GM18502 (cell line): ENCODE results near the gene RGS21.
"Not testable (repeated sequence)": the region's sequence is repeated elsewhere in the genome, so short reads cannot be mapped to it uniquely, and the experiment has no call there.

Experiments
- ATAC-seq: cut with Tn5 transposase; IDR thresholded peaks from one replicate; pipeline ENCODE4 v1.9.1; 2021; ENCODE audit warnings: mild to moderate bottlenecking; ENCODE audit not compliant: unreplicated experiment, poor library complexity

RGS21 gene

GRCh38 chr1:192316942-192317450 lies at the start of gene RGS21:
RGS21 (plus strand) TSS chr1:192316992; CDS start chr1:192343037, 26,045 bp downstream.
- ATAC-seq: no peak

- ATAC-seq: no peak
These were observed 48.2 kb upstream of the RGS21 start for GRCh38 chr1:192268468-192269052.

- no peak for ATAC-seq
These were observed 46.4 kb upstream of the RGS21 start for GRCh38 chr1:192270398-192270797.

GRCh38 chr1:192272732-192273131 lies 44.1 kb upstream of the RGS21 start:
- ATAC-seq: no peak

- no peak for ATAC-seq
These were observed 42.2 kb upstream of the RGS21 start for GRCh38 chr1:192274588-192274987.

GRCh38 chr1:192277635-192278034 lies 39.2 kb upstream of the RGS21 start:
- ATAC-seq: no peak

GRCh38 chr1:192284927-192285326 lies 31.9 kb upstream of the RGS21 start:
- ATAC-seq: peak; percentile 51

- no peak for ATAC-seq
These were observed 13.8 kb upstream of the RGS21 start for GRCh38 chr1:192303029-192303428.

GRCh38 chr1:192308314-192308713 lies 8.5 kb upstream of the RGS21 start:
- not testable (repeated sequence) for ATAC-seq

- ATAC-seq: no peak
These were observed 5.5 kb upstream of the RGS21 start for GRCh38 chr1:192311281-192311680.

- no peak for ATAC-seq
These were observed 11.2 kb downstream of the RGS21 start for GRCh38 chr1:192327997-192328396.

GRCh38 chr1:192342842-192343241 lies 26.1 kb downstream of the RGS21 start:
- ATAC-seq: no peak

GRCh38 chr1:192343344-192343743 lies 26.6 kb downstream of the RGS21 start:
- no peak for ATAC-seq

- ATAC-seq: no peak
These were observed 32.5 kb downstream of the RGS21 start for GRCh38 chr1:192349314-192349713.

GRCh38 chr1:192350356-192350755 lies 33.6 kb downstream of the RGS21 start:
- no peak for ATAC-seq

GRCh38 chr1:192351550-192351949 lies 34.8 kb downstream of the RGS21 start:
- no peak for ATAC-seq

- no peak for ATAC-seq
These were observed 41.1 kb downstream of the RGS21 start for GRCh38 chr1:192357924-192358323.

- ATAC-seq: no peak
These were observed 41.6 kb downstream of the RGS21 start for GRCh38 chr1:192358402-192358801.

GRCh38 chr1:192358822-192359221 lies 42.0 kb downstream of the RGS21 start:
- ATAC-seq: no peak

GRCh38 chr1:192363177-192363576 lies 46.4 kb downstream of the RGS21 start:
- no peak for ATAC-seq

GRCh38 chr1:192367436-192367835 lies 50.6 kb downstream of the RGS21 start:
- no peak for ATAC-seq

GRCh38 chr1:192375306-192375705 lies 58.5 kb downstream of the RGS21 start:
- ATAC-seq: no peak
